Breast epithelium (tissue), 3 donors: Measurements from ENCODE around the gene PCNX2.

Experiments
- CTCF ChIP-seq, 3 donors: fragments of 450-650 bp; IDR thresholded peaks; one replicate each; pipeline ENCODE4 v1.5.1; 2016 to 2017; ENCODE audit warnings: antibody characterized with exemption in 3 of 3, mild to moderate bottlenecking in 3 of 3, moderate library complexity in 3 of 3
- POLR2A ChIP-seq: fragments of 450-650 bp; IDR thresholded peaks from one replicate; pipeline ENCODE4 v1.6.1; 2016; ENCODE audit warnings: antibody characterized with exemption, mild to moderate bottlenecking, moderate library complexity
- POLR2AphosphoS5 ChIP-seq, 3 donors: sonication (generic); formaldehyde crosslinking; IDR thresholded peaks; one replicate each; pipeline ENCODE4 v1.6.1; 2017; ENCODE audit warnings: antibody characterized with exemption in 3 of 3

- no peak for TF ChIP-seq POLR2A
- no peak for TF ChIP-seq CTCF (IDR thresholded peaks at IDR 0.05)
- TF ChIP-seq POLR2AphosphoS5 (IDR thresholded peaks at IDR 0.05) = no peak
Observed at GRCh38 chr1:233294913-233295236, 650 bp downstream of the PCNX2 start.
